H1 (cell line): ENCODE measurements around the gene RAB44. TPM values are rescaled to one million over a fixed set of nuclear protein-coding genes. Genes with fewer than 3 reads are reported as not detected.

ENCODE experiments used
- CBX5 ChIP-seq: fragments of 300-800, 300-1000 bp; sonication (generic); IDR thresholded peaks from 2 replicates; pipeline ENCODE4 v1.7.1; 2016; ENCODE audit warnings: antibody characterized with exemption, low read length, low read depth
- FOSL1 ChIP-seq: IDR thresholded peaks from 2 replicates; pipeline ENCODE4 v1.6.1; 2011; ENCODE audit warnings: mild to moderate bottlenecking, low read depth, low read length, moderate library complexity; ENCODE audit not compliant: insufficient read depth
- GTF2F1 ChIP-seq: IDR thresholded peaks from 2 replicates; pipeline ENCODE4 v1.6.1; 2012; ENCODE audit warnings: low read depth, low read length, improper control_type of control experiment, borderline replicate concordance
- NANOG ChIP-seq: IDR thresholded peaks from 2 replicates; pipeline ENCODE4 v1.6.1; 2011; ENCODE audit warnings: low read length, low read depth, mild to moderate bottlenecking, inconsistent platforms; ENCODE audit not compliant: insufficient read depth, poor library complexity, severe bottlenecking
- POU5F1 ChIP-seq: IDR thresholded peaks from 2 replicates; pipeline ENCODE4 v1.6.1; 2011; ENCODE audit warnings: low read depth, mild to moderate bottlenecking, low read length, moderate library complexity
- SAP30 ChIP-seq: fragments of 300-600 bp; sonication (generic); IDR thresholded peaks from 2 replicates; pipeline ENCODE4 v1.7.1; 2012; ENCODE audit warnings: low read length, moderate library complexity, mild to moderate bottlenecking, inconsistent platforms; ENCODE audit not compliant: insufficient read depth, insufficient replicate concordance
- SIRT6 ChIP-seq: IDR thresholded peaks from one replicate; pipeline ENCODE4 v1.7.1; 2012; ENCODE audit warnings: low read length, inconsistent platforms
- SP4 ChIP-seq: IDR thresholded peaks from 2 replicates; pipeline ENCODE4 v1.6.1; 2012; ENCODE audit warnings: low read length, inconsistent platforms
- polyA plus RNA-seq, 7 experiments: library from polyadenylated mRNA; depleted of rRNA in 3 of 7; stranded (reverse) in 5 of 7; unstranded in 2 of 7; fragments of >200 nt in 5 of 7; fragments of 200-250 nt in 2 of 7; gene quantifications; 1 replicate in 5 of 7; 2 replicates in 1 of 7; 4 replicates in 1 of 7; pipeline versions ENCODE4 v1.2.1 to v1.2.3, GENCODE V29; 2011 to 2013; ENCODE audit warnings: missing spikeins in 2 of 7, mixed read lengths in 2 of 7
- total RNA-seq: library from RNA; stranded (reverse); fragmentation: NEBNext Ultra II Directional; extraction: Animal tissue kit (Norgen Biotek cat#: 25700); gene quantifications from 2 replicates; pipeline ENCODE4 v1.2.1, GENCODE V29; 2021
- TF ChIP-seq, protein P1 (sequence below): IDR thresholded peaks from 2 replicates; pipeline ENCODE4 v1.6.1; 2012; ENCODE audit warnings: low read length, inconsistent platforms
- TF ChIP-seq, protein P2 (sequence below): IDR thresholded peaks from 2 replicates; pipeline ENCODE4 v1.6.1; 2012; ENCODE audit warnings: inconsistent platforms

Gene RAB44
- total and polyA plus RNA-seq, 2 of the 8 experiments (the other 6 are each of a cell fraction or from before 2014, with no cell fraction given), result 0.02 TPM; not detected in 1

DNA sequence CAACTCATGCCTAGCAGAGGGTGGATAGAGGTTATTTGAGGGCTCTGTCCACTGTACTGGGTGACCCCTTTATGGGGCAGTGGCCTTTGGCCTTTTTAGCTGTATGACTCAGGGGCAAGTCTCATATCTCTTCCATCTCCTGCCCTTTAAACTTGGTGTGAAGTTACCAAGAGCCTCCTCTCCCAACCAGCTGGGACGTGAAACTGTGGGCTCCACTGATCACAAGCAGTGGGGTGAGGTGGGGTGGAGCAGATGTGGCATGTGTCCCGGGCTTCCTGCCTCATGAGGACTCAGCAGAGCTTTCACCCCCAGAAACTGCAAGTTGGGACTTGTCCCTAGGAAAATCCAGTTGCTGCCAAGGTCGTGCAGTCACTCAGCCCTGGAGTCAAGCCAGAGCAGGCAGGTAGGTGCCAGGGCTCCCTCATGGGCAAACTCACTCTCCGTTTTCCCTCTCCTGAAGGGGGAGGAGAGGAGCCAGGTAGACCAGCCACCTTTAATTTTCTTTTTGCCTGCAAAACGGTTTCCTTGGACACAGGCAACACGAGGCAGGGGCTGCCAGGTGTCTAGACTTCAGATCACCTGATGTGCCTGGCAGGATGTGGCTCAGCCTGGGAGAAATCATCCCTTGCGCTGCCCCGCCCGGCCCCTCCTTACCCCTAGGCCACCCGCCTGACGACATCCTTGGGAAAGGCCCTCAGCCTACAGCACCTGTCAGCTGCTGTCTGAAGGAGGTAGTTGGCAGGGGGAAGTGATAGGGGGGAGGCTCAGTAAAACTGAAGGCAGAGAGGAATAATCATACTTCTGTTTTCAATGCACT is 15.1 kb upstream of the RAB44 start (continued):
- TF ChIP-seq, protein P1, sequence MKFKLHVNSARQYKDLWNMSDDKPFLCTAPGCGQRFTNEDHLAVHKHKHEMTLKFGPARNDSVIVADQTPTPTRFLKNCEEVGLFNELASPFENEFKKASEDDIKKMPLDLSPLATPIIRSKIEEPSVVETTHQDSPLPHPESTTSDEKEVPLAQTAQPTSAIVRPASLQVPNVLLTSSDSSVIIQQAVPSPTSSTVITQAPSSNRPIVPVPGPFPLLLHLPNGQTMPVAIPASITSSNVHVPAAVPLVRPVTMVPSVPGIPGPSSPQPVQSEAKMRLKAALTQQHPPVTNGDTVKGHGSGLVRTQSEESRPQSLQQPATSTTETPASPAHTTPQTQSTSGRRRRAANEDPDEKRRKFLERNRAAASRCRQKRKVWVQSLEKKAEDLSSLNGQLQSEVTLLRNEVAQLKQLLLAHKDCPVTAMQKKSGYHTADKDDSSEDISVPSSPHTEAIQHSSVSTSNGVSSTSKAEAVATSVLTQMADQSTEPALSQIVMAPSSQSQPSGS, result no peak
- no peak for TF ChIP-seq POU5F1
- TF ChIP-seq SP4, result no peak
- TF ChIP-seq GTF2F1, result no peak
- TF ChIP-seq NANOG, result no peak
- no peak for TF ChIP-seq SAP30
- TF ChIP-seq, protein P2, sequence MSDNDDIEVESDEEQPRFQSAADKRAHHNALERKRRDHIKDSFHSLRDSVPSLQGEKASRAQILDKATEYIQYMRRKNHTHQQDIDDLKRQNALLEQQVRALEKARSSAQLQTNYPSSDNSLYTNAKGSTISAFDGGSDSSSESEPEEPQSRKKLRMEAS, result no peak
- no peak for TF ChIP-seq CBX5
- TF ChIP-seq SIRT6, result no peak
- TF ChIP-seq FOSL1, result no peak
